Pancreas (tissue), 10 donors: Measurements from ENCODE around the gene POLR3E. TPM values are rescaled to one million over a fixed set of nuclear protein-coding genes. Genes with fewer than 3 reads are reported as not detected.

Source experiments
- ATAC-seq, 4 donors: fragments of 200-7000 bp; cut with Tn5 transposase; one replicate each; pipeline versions ENCODE4 v1.8.0 to v1.9.1; 2020; ENCODE audit warnings: mild to moderate bottlenecking in 4 of 4, moderate library complexity in 4 of 4
- DNase-seq, 6 donors: peaks; one replicate each; pipeline ENCODE4 v3.0.0-alpha.2; 2020
- FAIRE-seq: peaks from 2 replicates; lab custom pipeline; 2012; peaks lifted over from hg19 to GRCh38; lab: Jason Lieb, UNC
- H3K27ac ChIP-seq, 4 donors: fragments of 200-600 bp; sonication (generic); 1 replicate in 3 of 4; 2 replicates in 1 of 4; pipeline versions ENCODE4 v1.5.0 to v1.8.0; 2020
- H3K27me3 ChIP-seq, 4 donors: fragments of 200-600 bp; one replicate each; pipeline ENCODE4 v1.8.0; 2021
- H3K36me3 ChIP-seq, 3 donors: fragments of 200-600 bp; sonication (generic) in 1 of 3; one replicate each; pipeline versions ENCODE4 v1.5.0 to v1.8.0; 2020 to 2021
- H3K4me1 ChIP-seq, 3 donors: fragments of 200-600 bp; one replicate each; pipeline ENCODE4 v1.8.0; 2021
- H3K4me3 ChIP-seq, 4 donors: fragments of 200-600 bp; sonication (generic) in 2 of 4; one replicate each; pipeline versions ENCODE4 v1.5.0 to v1.8.0; 2020 to 2021
- H3K9me3 ChIP-seq, 4 donors: fragments of 200-600 bp; one replicate each; pipeline ENCODE4 v1.8.0; 2021
- CTCF ChIP-seq, 4 donors: fragments of 200-600 bp; sonication (generic) in 3 of 4; IDR thresholded peaks; one replicate each; pipeline versions ENCODE4 v1.5.0 to v1.8.0; 2021; ENCODE audit warnings: antibody characterized with exemption in 4 of 4
- WGBS, 2 donors: extraction: QIAGEN DNeasy Blood & Tissue Kit; methylation state at CpG; one replicate each; pipeline ENCODE4 v1.1.7; 2013; 5-methylcytosine and 5-hydroxymethylcytosine counted together
- intact Hi-C, 3 donors: fragments of 100-400 bp; cut with DNase I; formaldehyde crosslinking; loops; one replicate each; pipeline versions ENCODE4 v1.11.1 to v1.14.2; 2022
- polyA plus RNA-seq, 2 donors: library from polyadenylated mRNA; stranded (reverse); fragments of 200-250 nt; gene quantifications; one replicate each; pipeline ENCODE4 v1.2.3, GENCODE V29; 2013
- total RNA-seq, 6 donors: library from RNA; stranded (reverse); fragmentation: NEBNext Ultra II Directional in 4 of 6; extraction: Animal tissue kit (Norgen Biotek cat#: 25700) in 4 of 6; gene quantifications; one replicate each; pipeline versions ENCODE4 v1.2.1 to v1.2.4, GENCODE V29; 2021 to 2023
- donor health status: healthy with polysubstance abuse.
- donor health status: DM: no; HTN: no; CAD: no; lungs with moderate emphysema.
- donor health status: DM: no; HTN: no; CAD: no.
- donor health status: control.
- donor health status: control.
- donor health status: Bipolar disorder and iron deficiency.
- donor health status: DM: yes; HTN: yes; CAD: no.
- donor health status: DM: no; HTN: no; CAD: no.
- donor health status: DM: no; HTN: no; CAD: no.
- donor health status: DM: yes; HTN: yes; CAD: no.

The POLR3E gene
- total and polyA plus RNA-seq, 8 donors, result 26.3 to 38.3 (median 30.5) TPM

GRCh38 chr16:22375963-22376640 is 78.9 kb downstream of the POLR3E start:
- DNase-seq, result no peak
- Histone ChIP-seq H3K27ac (no peak overlapping the region), H3K4me3 (no peak overlapping the region), H3K4me1 (peaks cover 3 to 21% (median 15%) of the 10 kb centered on the region in 3 donors), H3K36me3 (no peaks in the 10 kb centered on the region), H3K27me3 (no peaks in the 10 kb centered on the region), H3K9me3 (no peaks in the 10 kb centered on the region)
- no peak for FAIRE-seq
- 94 to 96% methylated on average over 8 of the region's 8 CpGs for WGBS, 2 donors
- TF ChIP-seq CTCF (IDR thresholded peaks at IDR 0.05), result no peak
- no peak for ATAC-seq
- intact Hi-C loops, result no loop called here

- Histone ChIP-seq H3K36me3 (no peaks in the 10 kb centered on the region), H3K4me1 (peaks cover 0 to 7% (median 0%) of the 10 kb centered on the region in 3 donors), H3K27me3 (no peaks in the 10 kb centered on the region), H3K27ac (no peak overlapping the region), H3K9me3 (no peaks in the 10 kb centered on the region), H3K4me3 (no peak overlapping the region)
- ATAC-seq (no peak), FAIRE-seq (no peak), DNase-seq (no peak)
- intact Hi-C loops, result no loop called here
- 95 to 97% methylated on average over 7 of the region's 7 CpGs for WGBS, 2 donors
- TF ChIP-seq CTCF (IDR thresholded peaks at IDR 0.05), result no peak
Observed at GRCh38 chr16:22379656-22380055, 82.4 kb downstream of the POLR3E start.

- FAIRE-seq, result no peak
- DNase-seq, result no peak
- no peak for ATAC-seq
- H3K27me3 ChIP-seq, result no peaks in the 10 kb centered on the region
- no peaks in the 10 kb centered on the region for H3K9me3 ChIP-seq
- peaks cover 0 to 2% (median 0%) of the 10 kb centered on the region in 3 donors for H3K4me1 ChIP-seq
- WGBS, 2 donors, result 90 to 92% methylated on average over 1 of the region's 1 CpG
- H3K4me3 ChIP-seq, result no peak overlapping the region
- H3K36me3 ChIP-seq, result no peaks in the 10 kb centered on the region
- intact Hi-C loops, result no loop called here
- TF ChIP-seq CTCF (IDR thresholded peaks at IDR 0.05), result no peak
- H3K27ac ChIP-seq, result no peak overlapping the region
Observed at GRCh38 chr16:22380529-22380928, 83.3 kb downstream of the POLR3E start.

GRCh38 chr16:22381392-22381791 is 84.2 kb downstream of the POLR3E start:
- Histone ChIP-seq H3K36me3 (no peaks in the 10 kb centered on the region), H3K4me1 (no peaks in the 10 kb centered on the region), H3K9me3 (no peaks in the 10 kb centered on the region), H3K27me3 (no peaks in the 10 kb centered on the region), H3K27ac (no peak overlapping the region), H3K4me3 (no peak overlapping the region)
- FAIRE-seq (no peak), ATAC-seq (no peak), DNase-seq (no peak)
- TF ChIP-seq CTCF (IDR thresholded peaks at IDR 0.05), result no peak
- intact Hi-C loops, result no loop called here

GRCh38 chr16:22383827-22384226 is 86.6 kb downstream of the POLR3E start:
- WGBS, 2 donors, result 87 to 96% methylated on average over 3 of the region's 3 CpGs
- DNase-seq, result no peak
- Histone ChIP-seq H3K27ac (no peak overlapping the region), H3K4me1 (no peaks in the 10 kb centered on the region), H3K36me3 (no peaks in the 10 kb centered on the region), H3K27me3 (no peaks in the 10 kb centered on the region), H3K9me3 (no peaks in the 10 kb centered on the region), H3K4me3 (no peak overlapping the region)
- intact Hi-C loops, result no loop called here
- TF ChIP-seq CTCF (IDR thresholded peaks at IDR 0.05), result no peak
- no peak for FAIRE-seq
- no peak for ATAC-seq
